Gastroesophageal sphincter (tissue), 4 donors: ENCODE measurements around the gene DNAJB6. TPM values are rescaled to one million over a fixed set of nuclear protein-coding genes. Genes with fewer than 3 reads are reported as not detected.

Experiments used
- ATAC-seq: fragments of 150-250 bp; one replicate; pipeline ENCODE4 v1.9.1; 2016; ENCODE audit warnings: mild to moderate bottlenecking, moderate library complexity
- H3K27ac ChIP-seq, 4 donors: fragments of 200-600 bp; sonication (generic) in 3 of 4; 1 replicate in 3 of 4; 2 replicates in 1 of 4; pipeline ENCODE4 v1.5.1; 2016 to 2019
- H3K27me3 ChIP-seq: fragments of 200-600 bp; sonication (generic); one replicate; pipeline ENCODE4 v1.5.1; 2019
- H3K36me3 ChIP-seq, 2 donors: fragments of 200-600 bp; sonication (generic); one replicate each; pipeline ENCODE4 v1.5.1; 2019; ENCODE audit warnings: control low read depth in 1 of 2
- H3K4me1 ChIP-seq, 3 donors: fragments of 200-600 bp; sonication (generic); 1 replicate in 2 of 3; 2 replicates in 1 of 3; pipeline ENCODE4 v1.5.1; 2016 to 2019; ENCODE audit warnings: control low read depth in 2 of 3
- H3K4me3 ChIP-seq, 2 donors: fragments of 200-600 bp; sonication (generic); one replicate each; pipeline ENCODE4 v1.5.1; 2019; ENCODE audit warnings: mild to moderate bottlenecking in 1 of 2, moderate library complexity in 1 of 2
- H3K9me3 ChIP-seq, 3 donors: fragments of 200-600 bp; sonication (generic); one replicate each; pipeline ENCODE4 v1.5.1; 2017 to 2019; ENCODE audit warnings: control low read depth in 2 of 3
- EP300 ChIP-seq: sonication (generic); formaldehyde crosslinking; IDR thresholded peaks from one replicate; pipeline ENCODE4 v1.6.1; 2017; ENCODE audit warnings: antibody characterized with exemption, mild to moderate bottlenecking
- POLR2A ChIP-seq, 2 donors: fragments of 450-650 bp; IDR thresholded peaks; one replicate each; pipeline ENCODE4 v1.6.1; 2017; ENCODE audit warnings: antibody characterized with exemption in 2 of 2, mild to moderate bottlenecking in 2 of 2, moderate library complexity in 1 of 2
- POLR2AphosphoS5 ChIP-seq: sonication (generic); formaldehyde crosslinking; IDR thresholded peaks from one replicate; pipeline ENCODE4 v1.6.1; 2017; ENCODE audit warnings: antibody characterized with exemption
- WGBS, 2 donors: methylation state at CpG; one replicate each; pipeline ENCODE4 v1.1.5; 2018; ENCODE audit warnings: low coverage in 1 of 2; 5-methylcytosine and 5-hydroxymethylcytosine counted together
- total RNA-seq, 4 donors: library from RNA; depleted of rRNA; stranded (reverse); fragments of >200 nt; gene quantifications; one replicate each; pipeline ENCODE4 v1.1.0, GENCODE V29; 2016
- TF ChIP-seq, protein P1 (sequence below), 4 experiments: fragments of 200-600 bp in 2 of 4; fragments of 450-650 bp in 2 of 4; sonication (generic) in 1 of 4; IDR thresholded peaks; one replicate each; pipeline ENCODE4 v1.5.1; 2017 to 2019; ENCODE audit warnings: antibody characterized with exemption in 4 of 4, mild to moderate bottlenecking in 2 of 4, moderate library complexity in 2 of 4

The DNAJB6 gene
- total RNA-seq, 4 donors from 2014 or later: 117 to 195 (median 148) TPM

DNA sequence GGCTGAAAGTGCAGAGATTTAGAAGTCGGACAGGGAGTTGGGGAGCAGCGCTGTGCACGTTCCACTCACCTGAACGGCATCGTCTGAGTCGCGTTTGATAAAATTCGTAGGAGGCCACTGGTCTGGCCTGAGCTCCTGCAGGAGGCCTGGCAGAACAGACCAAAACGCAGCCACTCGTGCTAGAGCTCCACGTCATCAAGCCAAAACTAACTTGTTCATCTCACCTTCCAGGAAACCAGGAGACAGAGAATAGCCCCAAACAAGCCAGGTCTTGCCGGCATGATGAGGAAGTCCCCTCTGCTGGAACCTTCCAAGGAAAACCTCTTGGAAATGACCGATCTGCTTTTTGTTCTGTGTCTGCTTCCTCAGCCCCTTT, 43.4 kb upstream of the DNAJB6 start:
- Histone ChIP-seq H3K9me3 (no peaks in the 10 kb centered on the region), H3K4me3 (no peak overlapping the region), H3K36me3 (no peaks in the 10 kb centered on the region), H3K4me1 (no peaks in the 10 kb centered on the region), H3K27me3 (peaks cover 33% of the 10 kb centered on the region), H3K27ac (no peak overlapping the region)
- ATAC-seq: no peak
- TF ChIP-seq, protein P1, sequence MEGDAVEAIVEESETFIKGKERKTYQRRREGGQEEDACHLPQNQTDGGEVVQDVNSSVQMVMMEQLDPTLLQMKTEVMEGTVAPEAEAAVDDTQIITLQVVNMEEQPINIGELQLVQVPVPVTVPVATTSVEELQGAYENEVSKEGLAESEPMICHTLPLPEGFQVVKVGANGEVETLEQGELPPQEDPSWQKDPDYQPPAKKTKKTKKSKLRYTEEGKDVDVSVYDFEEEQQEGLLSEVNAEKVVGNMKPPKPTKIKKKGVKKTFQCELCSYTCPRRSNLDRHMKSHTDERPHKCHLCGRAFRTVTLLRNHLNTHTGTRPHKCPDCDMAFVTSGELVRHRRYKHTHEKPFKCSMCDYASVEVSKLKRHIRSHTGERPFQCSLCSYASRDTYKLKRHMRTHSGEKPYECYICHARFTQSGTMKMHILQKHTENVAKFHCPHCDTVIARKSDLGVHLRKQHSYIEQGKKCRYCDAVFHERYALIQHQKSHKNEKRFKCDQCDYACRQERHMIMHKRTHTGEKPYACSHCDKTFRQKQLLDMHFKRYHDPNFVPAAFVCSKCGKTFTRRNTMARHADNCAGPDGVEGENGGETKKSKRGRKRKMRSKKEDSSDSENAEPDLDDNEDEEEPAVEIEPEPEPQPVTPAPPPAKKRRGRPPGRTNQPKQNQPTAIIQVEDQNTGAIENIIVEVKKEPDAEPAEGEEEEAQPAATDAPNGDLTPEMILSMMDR (IDR thresholded peaks at IDR 0.05): no peak
- TF ChIP-seq EP300: no peak
- no peak for TF ChIP-seq POLR2A (IDR thresholded peaks at IDR 0.05)
- TF ChIP-seq POLR2AphosphoS5: no peak
- WGBS, 2 donors: 87 to 96% methylated on average over 2 to 4 of the region's 13 CpGs

DNA sequence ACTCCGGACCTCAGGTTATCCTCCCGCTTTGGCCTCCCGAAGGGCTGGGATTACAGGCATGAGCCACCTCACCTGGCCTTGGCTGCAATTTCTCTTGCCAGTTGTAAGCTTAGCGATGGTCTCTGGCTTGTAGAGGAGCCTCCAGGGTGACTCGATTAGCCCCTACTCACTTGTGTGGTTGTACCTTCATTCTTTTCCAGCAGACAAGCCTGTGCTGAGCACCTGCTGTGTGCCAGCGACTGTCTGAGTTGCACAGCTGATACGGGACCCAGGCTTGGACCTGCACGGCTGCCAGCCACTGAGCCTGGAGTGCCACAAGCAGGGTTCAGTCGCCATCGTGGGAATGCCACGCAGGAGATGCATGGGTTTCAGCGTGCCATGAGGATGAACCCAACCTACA, 42.0 kb upstream of the DNAJB6 start:
- H3K9me3 ChIP-seq: no peaks in the 10 kb centered on the region
- 53 to 100% methylated on average over 1 to 3 of the region's 12 CpGs for WGBS, 2 donors

DNA sequence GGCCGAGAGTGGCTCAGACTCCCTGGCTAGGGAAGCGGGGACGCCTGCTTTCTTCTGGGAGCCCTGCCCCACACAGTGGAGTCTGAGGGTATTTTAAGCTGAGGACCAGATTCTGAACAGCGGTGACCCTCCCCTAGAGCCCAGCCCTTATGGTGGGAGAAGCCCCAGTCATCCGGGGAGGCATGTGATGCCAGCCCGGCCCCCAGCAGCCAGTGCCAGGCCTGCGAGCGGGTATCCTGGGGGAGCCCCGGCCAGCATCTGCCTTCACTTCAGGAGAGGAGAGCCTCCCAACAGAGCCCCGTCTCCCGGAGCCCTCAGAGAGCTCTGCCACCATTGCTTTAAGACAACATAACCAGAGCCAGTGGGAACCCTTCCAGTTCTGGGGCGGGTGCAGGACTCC, 41.5 kb upstream of the DNAJB6 start:
- H3K9me3 ChIP-seq: no peaks in the 10 kb centered on the region
- no peak overlapping the region for H3K4me3 ChIP-seq
- 77 to 93% methylated on average over 3 to 7 of the region's 12 CpGs for WGBS, 2 donors
- H3K27me3 ChIP-seq: peaks cover 21% of the 10 kb centered on the region
- no peak overlapping the region for H3K27ac ChIP-seq
- no peaks in the 10 kb centered on the region for H3K4me1 ChIP-seq
- ATAC-seq: no peak
- H3K36me3 ChIP-seq: no peaks in the 10 kb centered on the region
- TF ChIP-seq POLR2AphosphoS5 (no peak), EP300 (no peak)
- TF ChIP-seq, protein P1 (IDR thresholded peaks at IDR 0.05): no peak

More for the DNA sequence above, 42.0 kb upstream of the DNAJB6 start:
- no peaks in the 10 kb centered on the region for H3K36me3 ChIP-seq
- H3K27me3 ChIP-seq: peaks cover 21% of the 10 kb centered on the region
- no peak for ATAC-seq
- no peaks in the 10 kb centered on the region for H3K4me1 ChIP-seq
- no peak overlapping the region for H3K27ac ChIP-seq
- TF ChIP-seq POLR2A (IDR thresholded peaks at IDR 0.05) (no peak), POLR2AphosphoS5 (no peak), EP300 (no peak)
- TF ChIP-seq, protein P1 (IDR thresholded peaks at IDR 0.05): no peak
- no peak overlapping the region for H3K4me3 ChIP-seq

DNA sequence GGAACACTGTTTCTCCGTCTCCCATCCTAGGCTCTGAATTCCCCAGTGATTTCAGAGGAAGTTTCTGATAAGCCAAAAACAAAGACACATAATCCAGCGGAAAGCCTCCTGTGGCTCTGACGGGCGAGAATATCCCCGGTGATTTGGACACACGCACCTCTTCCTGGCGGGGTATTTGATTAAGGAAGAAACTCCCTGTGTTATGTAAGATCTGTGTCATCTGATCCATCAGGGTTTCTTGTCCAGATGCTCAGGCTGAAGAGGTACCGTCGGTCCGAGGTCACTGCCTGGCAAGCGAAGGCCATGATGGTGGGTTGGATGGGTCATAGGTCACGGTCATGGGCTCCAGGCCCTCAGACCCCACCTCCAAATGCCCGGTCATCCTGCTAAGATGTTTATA, 39.6 kb upstream of the DNAJB6 start:
- Histone ChIP-seq H3K36me3 (no peaks in the 10 kb centered on the region), H3K27ac (no peak overlapping the region), H3K4me3 (no peak overlapping the region), H3K9me3 (no peaks in the 10 kb centered on the region), H3K27me3 (peaks cover 21% of the 10 kb centered on the region), H3K4me1 (no peaks in the 10 kb centered on the region)
- TF ChIP-seq, protein P1 (IDR thresholded peaks at IDR 0.05): no peak
- TF ChIP-seq EP300 (no peak), POLR2AphosphoS5 (no peak), POLR2A (IDR thresholded peaks at IDR 0.05) (no peak)
- no peak for ATAC-seq
- 75 to 78% methylated on average over 7 to 13 of the region's 13 CpGs for WGBS, 2 donors

DNA sequence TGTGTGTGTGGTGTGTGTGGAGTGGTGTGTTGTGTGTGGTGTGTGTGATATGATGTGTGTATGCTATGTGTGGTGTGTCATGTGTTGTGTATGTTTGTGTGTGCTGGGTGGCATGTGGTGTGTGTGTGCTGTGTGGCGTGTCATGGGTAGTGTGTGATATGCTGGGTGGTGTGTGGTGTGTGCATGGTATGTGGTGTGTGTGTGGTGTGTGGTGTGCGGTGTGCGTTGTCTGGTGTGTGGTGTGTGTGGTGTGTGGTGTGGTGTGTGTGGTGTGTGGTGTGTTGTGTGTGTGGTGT, 37.5 kb upstream of the DNAJB6 start:
- Histone ChIP-seq H3K27me3 (peaks cover 21% of the 10 kb centered on the region), H3K27ac (no peak overlapping the region), H3K4me1 (no peaks in the 10 kb centered on the region), H3K4me3 (no peak overlapping the region), H3K36me3 (no peaks in the 10 kb centered on the region), H3K9me3 (no peaks in the 10 kb centered on the region)
- 100% methylated on average over 3 of the region's 3 CpGs; no CpG with 5 or more reads in 1 of the 2 donors for WGBS, 2 donors
- ATAC-seq: no peak
- TF ChIP-seq POLR2A (IDR thresholded peaks at IDR 0.05): no peak
- TF ChIP-seq POLR2AphosphoS5: no peak
- no peak for TF ChIP-seq EP300
- TF ChIP-seq, protein P1 (IDR thresholded peaks at IDR 0.05): no peak
